SK-N-SH treated with all-trans-retinoic acid at 6 μM for 48 hours (cell line): ENCODE data around the gene PODXL2.

Experiments used
- ATAC-seq: fragments of 200-7000 bp; cut with Tn5 transposase; 3 replicates; pipeline ENCODE4 v1.9.1; 2020; ENCODE audit warnings: mild to moderate bottlenecking, moderate library complexity
- BACH2 ChIP-seq: fragments of 250-450 bp; sonication (Bioruptor Pico); IDR thresholded peaks from 2 replicates; pipeline ENCODE4 v1.9.0; 2021; ENCODE audit warnings: mild to moderate bottlenecking, borderline replicate concordance
- CSDC2 ChIP-seq: fragments of 250-450 bp; sonication (Bioruptor Pico); IDR thresholded peaks from 2 replicates; pipeline ENCODE4 v1.5.0; 2020; ENCODE audit warnings: mild to moderate bottlenecking, moderate library complexity
- ESRRG ChIP-seq: fragments of 250-450 bp; sonication (Bioruptor Pico); IDR thresholded peaks from 2 replicates; pipeline ENCODE4 v1.6.1; 2021; ENCODE audit warnings: mild to moderate bottlenecking
- GLIS3 ChIP-seq: fragments of 250-450 bp; sonication (Bioruptor Pico); IDR thresholded peaks from 2 replicates; pipeline ENCODE4 v1.5.0; 2020; ENCODE audit warnings: mild to moderate bottlenecking, moderate library complexity
- ISL1 ChIP-seq: fragments of 250-450 bp; sonication (Bioruptor Pico); IDR thresholded peaks from 2 replicates; pipeline ENCODE4 v2.1.2; 2022; ENCODE audit warnings: mild to moderate bottlenecking, moderate library complexity
- OSR1 ChIP-seq: fragments of 250-450 bp; sonication (Bioruptor Pico); IDR thresholded peaks from 2 replicates; pipeline ENCODE4 v1.8.0; 2022; ENCODE audit warnings: moderate library complexity, mild to moderate bottlenecking, inconsistent platforms
- PPARA ChIP-seq: fragments of 250-450 bp; sonication (Bioruptor Pico); IDR thresholded peaks from 2 replicates; pipeline ENCODE4 v1.5.0; 2020; ENCODE audit warnings: mild to moderate bottlenecking, borderline replicate concordance
- RARB ChIP-seq: fragments of 250-450 bp; sonication (Bioruptor Pico); IDR thresholded peaks from 2 replicates; pipeline ENCODE4 v1.8.0; 2021; ENCODE audit warnings: mild to moderate bottlenecking, moderate library complexity
- SNAI2 ChIP-seq: fragments of 250-450 bp; sonication (Bioruptor Pico); IDR thresholded peaks from 2 replicates; pipeline ENCODE4 v1.5.0; 2020; ENCODE audit warnings: mild to moderate bottlenecking, moderate library complexity
- TCF4 ChIP-seq: fragments of 250-450 bp; sonication (Bioruptor Pico); IDR thresholded peaks from 2 replicates; pipeline ENCODE4 v1.8.0; 2021; ENCODE audit warnings: mild to moderate bottlenecking, moderate library complexity, borderline replicate concordance
- TOX ChIP-seq: fragments of 250-450 bp; sonication (Bioruptor Pico); IDR thresholded peaks from 2 replicates; pipeline ENCODE4 v1.8.0; 2021; ENCODE audit warnings: mild to moderate bottlenecking, moderate library complexity, borderline replicate concordance
- TSHZ2 ChIP-seq: fragments of 250-450 bp; sonication (Bioruptor Pico); IDR thresholded peaks from 2 replicates; pipeline ENCODE4 v1.5.0; 2020; ENCODE audit warnings: mild to moderate bottlenecking, moderate library complexity
- ZC3H10 ChIP-seq: fragments of 250-450 bp; sonication (Bioruptor Pico); IDR thresholded peaks from 2 replicates; pipeline ENCODE4 v1.5.1; 2021; ENCODE audit warnings: mild to moderate bottlenecking, moderate library complexity
- ZFP3 ChIP-seq: fragments of 250-450 bp; sonication (Bioruptor Pico); IDR thresholded peaks from 2 replicates; pipeline ENCODE4 v1.5.0; 2020; ENCODE audit warnings: mild to moderate bottlenecking, moderate library complexity
- ZFP30 ChIP-seq: fragments of 450-650 bp; formaldehyde crosslinking; IDR thresholded peaks from 2 replicates; pipeline ENCODE4 v1.5.0; 2022; ENCODE audit warnings: mild to moderate bottlenecking, moderate library complexity
- ZNF565 ChIP-seq: fragments of 450-650 bp; formaldehyde crosslinking; conservative IDR thresholded peaks from 2 replicates; pipeline ENCODE4 v1.5.0; 2020; ENCODE audit warnings: low read depth, mild to moderate bottlenecking, moderate library complexity
- ZNF70 ChIP-seq: fragments of 450-650 bp; formaldehyde crosslinking; IDR thresholded peaks from 2 replicates; pipeline ENCODE4 v1.5.0; 2020; ENCODE audit warnings: mild to moderate bottlenecking, moderate library complexity
- ZNF8 ChIP-seq: fragments of 450-650 bp; formaldehyde crosslinking; IDR thresholded peaks from 2 replicates; pipeline ENCODE4 v1.5.0; 2020; ENCODE audit warnings: mild to moderate bottlenecking, moderate library complexity
- TF ChIP-seq, protein P1 (sequence below): fragments of 250-450 bp; sonication (Bioruptor Pico); IDR thresholded peaks from 2 replicates; pipeline ENCODE4 v1.8.0; 2020; ENCODE audit warnings: mild to moderate bottlenecking, moderate library complexity, borderline replicate concordance
- TF ChIP-seq, protein P2 (sequence below): fragments of 250-450 bp; sonication (Bioruptor Pico); IDR thresholded peaks from 2 replicates; pipeline ENCODE4 v1.5.1; 2021; ENCODE audit warnings: mild to moderate bottlenecking, moderate library complexity

The PODXL2 gene

DNA sequence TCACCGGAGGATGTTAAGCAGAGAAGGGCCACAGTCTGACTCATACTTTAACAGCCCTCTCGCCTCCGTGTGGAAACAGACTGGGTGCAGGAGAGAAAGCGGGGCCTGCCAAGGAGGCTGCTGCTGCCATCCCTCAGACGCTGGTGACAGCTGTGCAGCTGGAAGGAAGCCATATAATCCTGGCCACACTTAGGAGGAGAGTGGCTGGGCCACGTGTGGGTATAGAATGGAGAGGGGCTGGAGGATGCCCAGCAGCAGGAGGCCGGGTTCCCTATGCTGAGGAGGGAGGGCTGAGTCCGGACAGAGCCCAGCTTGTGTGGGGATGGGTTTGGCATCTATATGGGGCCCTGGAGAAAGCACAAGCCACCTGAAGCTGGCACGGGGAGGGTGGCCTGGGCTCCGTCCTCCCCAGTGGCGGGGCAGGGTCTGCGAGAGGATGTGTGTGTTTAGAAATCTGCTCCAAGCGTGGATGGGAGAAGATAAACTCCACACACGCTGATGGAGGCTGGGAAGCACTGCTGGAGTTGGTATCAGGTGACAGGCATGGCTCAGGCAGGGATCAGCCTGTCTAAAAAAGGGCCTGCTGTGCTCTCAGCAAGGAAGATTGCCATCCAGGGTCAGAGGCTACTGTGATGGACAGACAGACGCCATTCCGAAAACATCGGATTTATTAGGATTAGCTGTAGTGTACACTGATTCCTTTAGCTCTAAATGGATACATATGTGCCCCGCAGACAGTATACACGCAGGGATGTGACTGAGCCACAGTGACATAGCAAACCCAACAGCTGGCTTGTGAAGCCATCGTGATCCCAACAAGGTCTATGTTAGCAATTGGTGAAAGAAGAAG lies 59.7 kb downstream of the PODXL2 start (continued):
- TF ChIP-seq, protein P1, sequence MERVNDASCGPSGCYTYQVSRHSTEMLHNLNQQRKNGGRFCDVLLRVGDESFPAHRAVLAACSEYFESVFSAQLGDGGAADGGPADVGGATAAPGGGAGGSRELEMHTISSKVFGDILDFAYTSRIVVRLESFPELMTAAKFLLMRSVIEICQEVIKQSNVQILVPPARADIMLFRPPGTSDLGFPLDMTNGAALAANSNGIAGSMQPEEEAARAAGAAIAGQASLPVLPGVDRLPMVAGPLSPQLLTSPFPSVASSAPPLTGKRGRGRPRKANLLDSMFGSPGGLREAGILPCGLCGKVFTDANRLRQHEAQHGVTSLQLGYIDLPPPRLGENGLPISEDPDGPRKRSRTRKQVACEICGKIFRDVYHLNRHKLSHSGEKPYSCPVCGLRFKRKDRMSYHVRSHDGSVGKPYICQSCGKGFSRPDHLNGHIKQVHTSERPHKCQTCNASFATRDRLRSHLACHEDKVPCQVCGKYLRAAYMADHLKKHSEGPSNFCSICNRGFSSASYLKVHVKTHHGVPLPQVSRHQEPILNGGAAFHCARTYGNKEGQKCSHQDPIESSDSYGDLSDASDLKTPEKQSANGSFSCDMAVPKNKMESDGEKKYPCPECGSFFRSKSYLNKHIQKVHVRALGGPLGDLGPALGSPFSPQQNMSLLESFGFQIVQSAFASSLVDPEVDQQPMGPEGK, result no peak
- TF ChIP-seq, protein P2, sequence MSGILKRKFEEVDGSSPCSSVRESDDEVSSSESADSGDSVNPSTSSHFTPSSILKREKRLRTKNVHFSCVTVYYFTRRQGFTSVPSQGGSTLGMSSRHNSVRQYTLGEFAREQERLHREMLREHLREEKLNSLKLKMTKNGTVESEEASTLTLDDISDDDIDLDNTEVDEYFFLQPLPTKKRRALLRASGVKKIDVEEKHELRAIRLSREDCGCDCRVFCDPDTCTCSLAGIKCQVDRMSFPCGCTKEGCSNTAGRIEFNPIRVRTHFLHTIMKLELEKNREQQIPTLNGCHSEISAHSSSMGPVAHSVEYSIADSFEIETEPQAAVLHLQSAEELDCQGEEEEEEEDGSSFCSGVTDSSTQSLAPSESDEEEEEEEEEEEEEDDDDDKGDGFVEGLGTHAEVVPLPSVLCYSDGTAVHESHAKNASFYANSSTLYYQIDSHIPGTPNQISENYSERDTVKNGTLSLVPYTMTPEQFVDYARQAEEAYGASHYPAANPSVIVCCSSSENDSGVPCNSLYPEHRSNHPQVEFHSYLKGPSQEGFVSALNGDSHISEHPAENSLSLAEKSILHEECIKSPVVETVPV (CRISPR knock-in tag), result no peak
- TF ChIP-seq ISL1 (CRISPR knock-in tag) (no peak), GLIS3 (CRISPR knock-in tag) (no peak), RARB (CRISPR knock-in tag) (no peak), ZFP30 (CRISPR knock-in tag) (no peak), ZC3H10 (CRISPR knock-in tag) (no peak), ZNF8 (CRISPR knock-in tag) (no peak), ZFP3 (CRISPR knock-in tag) (no peak)

- ATAC-seq, result no peak
- TF ChIP-seq TOX (no peak), OSR1 (CRISPR knock-in tag) (no peak), ZFP30 (CRISPR knock-in tag) (no peak), PPARA (CRISPR knock-in tag) (no peak), BACH2 (CRISPR knock-in tag) (no peak), ZNF70 (CRISPR knock-in tag) (no peak), ZC3H10 (CRISPR knock-in tag) (no peak), GLIS3 (CRISPR knock-in tag) (no peak), CSDC2 (CRISPR knock-in tag) (no peak), SNAI2 (CRISPR knock-in tag) (no peak), ESRRG (CRISPR knock-in tag) (no peak)
- TF ChIP-seq, protein P2 (CRISPR knock-in tag), result no peak
- TF ChIP-seq, protein P1, result no peak
Measured at GRCh38 chr3:127689266-127689860, 60.4 kb downstream of the PODXL2 start.

DNA sequence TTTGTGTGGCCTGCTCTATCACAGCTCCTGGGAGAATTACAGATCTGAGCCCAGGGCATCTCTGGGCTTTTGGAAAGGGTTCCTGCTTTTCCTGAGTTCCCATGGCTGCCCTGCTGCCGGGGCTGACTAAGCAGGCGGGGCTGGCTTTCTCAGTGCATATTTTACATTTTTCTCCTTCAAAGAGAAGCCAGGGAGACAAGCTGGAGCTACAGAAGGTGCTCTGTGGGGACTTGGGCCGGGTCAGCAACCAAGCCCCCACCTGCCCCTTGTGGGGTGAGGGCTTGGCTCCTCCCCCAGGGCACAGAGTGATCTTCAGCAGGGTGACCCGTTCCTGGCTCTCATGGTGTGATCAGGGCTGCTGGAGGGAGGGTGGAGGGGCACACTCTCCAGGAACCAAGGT lies 61.1 kb downstream of the PODXL2 start:
- peak; percentile 75 for ATAC-seq
- TF ChIP-seq RARB (CRISPR knock-in tag) (no peak), CSDC2 (CRISPR knock-in tag) (no peak), TCF4 (CRISPR knock-in tag) (no peak), ZFP30 (CRISPR knock-in tag) (no peak), TOX (no peak), PPARA (CRISPR knock-in tag) (no peak), ZFP3 (CRISPR knock-in tag) (no peak), GLIS3 (CRISPR knock-in tag) (no peak), TSHZ2 (CRISPR knock-in tag) (no peak), ZNF565 (no peak), OSR1 (CRISPR knock-in tag) (no peak), ZC3H10 (CRISPR knock-in tag) (no peak), ZNF70 (CRISPR knock-in tag) (no peak), BACH2 (CRISPR knock-in tag) (no peak), ZNF8 (CRISPR knock-in tag) (no peak)
- TF ChIP-seq, protein P1, result no peak
- TF ChIP-seq, protein P2 (CRISPR knock-in tag), result no peak
- TF ChIP-seq, all 23 proteins: peak for 0
